Activated naive CD4-positive, alpha-beta T cell treated with anti-CD3 and anti-CD28 coated beads for 36 hours (primary cell): ENCODE results near the gene SLC39A5. TPM values are rescaled to one million over a fixed set of nuclear protein-coding genes. Genes with fewer than 3 reads are reported as not detected.
"Not testable (repeated sequence)": the region's sequence is repeated elsewhere in the genome, so short reads cannot be mapped to it uniquely, and the experiment has no call there.

Experiments used
- CTCF ChIA-PET: fragments of 350-600 bp; sonication (Branson Sonifier 250); formaldehyde crosslinking; loops from one replicate; lab custom pipeline; 2021; ENCODE audit warnings: antibody characterized with exemption; lab: Charles Lee
- DNase-seq: peaks from one replicate; pipeline ENCODE4 v3.0.0-alpha.2; 2020
- H3K27ac Mint-ChIP-seq: one replicate; pipeline ENCODE4 v1.8.0; 2021; ENCODE audit warnings: mild to moderate bottlenecking, mixed read lengths
- H3K27me3 Mint-ChIP-seq: one replicate; pipeline ENCODE4 v1.8.0; 2021; ENCODE audit warnings: low read depth, mixed read lengths
- H3K36me3 Mint-ChIP-seq: one replicate; pipeline ENCODE4 v1.8.0; 2021; ENCODE audit warnings: low read depth, mixed read lengths
- H3K4me1 Mint-ChIP-seq: one replicate; pipeline ENCODE4 v1.8.0; 2021; ENCODE audit warnings: low read depth, mixed read lengths
- H3K4me3 Mint-ChIP-seq: one replicate; pipeline ENCODE4 v1.8.0; 2021; ENCODE audit warnings: mild to moderate bottlenecking, moderate library complexity, mixed read lengths
- H3K9me3 Mint-ChIP-seq: one replicate; pipeline ENCODE4 v1.8.0; 2021; ENCODE audit warnings: mixed read lengths
- intact Hi-C: fragments of 100-400 bp; cut with micrococcal nuclease; formaldehyde crosslinking; loops from one replicate; pipeline ENCODE4 v1.15.1; 2023
- total RNA-seq, 2 experiments: library from RNA; stranded (reverse); gene quantifications; one replicate each; pipeline ENCODE4 v1.2.3, GENCODE V29; 2021

SLC39A5 gene
- total RNA-seq, 2 experiments from 2014 or later: 0.98 to 1.8 TPM

DNA sequence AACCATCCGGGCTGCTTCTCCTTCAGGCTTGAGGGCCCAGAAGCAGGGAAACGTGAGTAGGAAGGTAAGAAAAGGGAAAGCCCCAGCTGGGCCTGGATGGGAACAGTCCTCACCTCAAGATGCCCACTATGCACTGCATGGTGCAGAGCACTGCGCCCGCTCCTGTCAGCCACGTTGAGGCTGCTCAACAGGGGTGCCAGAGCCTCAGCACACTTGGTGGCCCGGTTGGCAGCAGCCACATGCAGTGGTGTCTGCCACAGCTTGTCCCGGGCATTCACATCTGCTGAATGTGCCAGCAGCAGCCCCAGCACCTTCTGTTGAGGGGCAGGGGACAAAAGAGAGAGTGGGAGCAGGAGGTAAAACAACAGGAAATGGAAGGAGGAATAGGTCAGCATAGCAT, 25.8 kb downstream of the SLC39A5 start:
- intact Hi-C loops: no loop called here
- Mint-ChIP-seq H3K27me3 (no peaks in the 10 kb centered on the region), H3K4me3 (no peak overlapping the region), H3K4me1 (peaks cover 18% of the 10 kb centered on the region), H3K9me3 (no peaks in the 10 kb centered on the region), H3K36me3 (peaks cover 19% of the 10 kb centered on the region), H3K27ac (no peak overlapping the region)
- no peak for DNase-seq
- CTCF ChIA-PET: interaction anchor here (2.3 kb wide), 1 partner anchor 33 kb away, joined by 6 read pairs; the partner anchor contains the start of gene RNF41

DNA sequence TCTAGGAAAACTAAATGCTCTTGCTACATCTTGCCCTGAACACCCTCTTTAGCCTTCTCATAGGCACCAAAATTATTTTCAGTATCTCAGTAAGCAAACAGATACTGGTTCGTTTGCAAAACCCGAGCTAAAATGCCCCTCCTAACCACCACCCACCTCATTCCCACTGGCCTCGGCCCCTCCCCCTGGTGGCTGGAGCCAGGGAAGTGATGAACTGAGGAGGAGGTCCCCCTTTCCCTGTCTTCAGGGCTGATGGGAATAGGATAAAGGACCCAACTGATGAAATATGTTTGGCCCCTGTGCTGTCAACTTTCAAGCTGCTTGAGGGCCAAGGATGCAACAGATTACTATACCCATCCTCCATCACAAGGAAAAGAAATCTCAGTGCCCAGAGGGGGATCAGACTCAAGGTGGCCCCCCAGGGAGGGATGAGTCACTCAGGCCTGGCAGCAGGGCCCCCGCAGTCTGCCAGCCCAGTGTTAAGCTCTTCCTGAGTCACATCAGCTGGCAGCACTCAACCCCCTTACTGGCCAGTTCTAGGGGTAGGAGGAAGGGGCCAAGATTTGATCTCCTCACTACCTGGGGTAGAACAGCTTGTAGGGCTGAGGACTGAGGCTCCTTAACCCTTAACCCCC, 26.6 kb downstream of the SLC39A5 start:
- Mint-ChIP-seq H3K27ac (peak overlapping the region; percentile 10), H3K4me1 (peaks cover 18% of the 10 kb centered on the region), H3K27me3 (no peaks in the 10 kb centered on the region), H3K9me3 (no peaks in the 10 kb centered on the region), H3K4me3 (peak overlapping the region; percentile 83), H3K36me3 (peaks cover 17% of the 10 kb centered on the region)
- no peak for DNase-seq
- intact Hi-C loops: no loop called here
- CTCF ChIA-PET: interaction anchor here (0.6 to 4.1 kb wide), 10 partner anchors 7 to 246 kb away, joined by 3 to 22 read pairs (median 4); partner anchors contain the start of genes COQ10A and RNF41

DNA sequence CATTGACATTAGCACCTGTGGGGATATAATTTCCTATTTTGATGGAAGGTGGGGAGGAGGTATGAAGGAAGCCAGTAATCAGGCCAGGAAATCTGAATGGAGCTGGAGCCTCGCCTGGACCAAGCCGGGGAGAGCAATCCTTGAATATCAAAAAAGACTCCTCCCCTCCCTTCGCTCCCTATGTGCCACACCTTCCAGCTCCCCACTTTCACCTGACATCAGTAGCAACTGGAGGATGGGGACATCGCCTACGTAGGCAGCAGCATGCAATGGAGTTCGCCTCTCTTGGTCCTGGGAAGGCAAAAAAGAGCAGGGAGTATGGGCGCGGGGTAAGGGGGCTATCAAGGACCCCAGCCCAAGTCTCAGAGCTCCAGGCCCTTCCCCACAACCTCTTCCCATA, 27.2 kb downstream of the SLC39A5 start:
- no peaks in the 10 kb centered on the region for H3K27me3 Mint-ChIP-seq
- H3K4me1 Mint-ChIP-seq: peaks cover 18% of the 10 kb centered on the region
- H3K9me3 Mint-ChIP-seq: no peaks in the 10 kb centered on the region
- intact Hi-C loops: no loop called here
- H3K4me3 Mint-ChIP-seq: peak overlapping the region; percentile 83
- DNase-seq: no peak
- peaks cover 12% of the 10 kb centered on the region for H3K36me3 Mint-ChIP-seq
- H3K27ac Mint-ChIP-seq: peak overlapping the region; percentile 18
- CTCF ChIA-PET: interaction anchor here (0.6 to 4.1 kb wide), 10 partner anchors 8 to 245 kb away, joined by 3 to 22 read pairs (median 4); partner anchors contain the start of genes COQ10A and RNF41

DNA sequence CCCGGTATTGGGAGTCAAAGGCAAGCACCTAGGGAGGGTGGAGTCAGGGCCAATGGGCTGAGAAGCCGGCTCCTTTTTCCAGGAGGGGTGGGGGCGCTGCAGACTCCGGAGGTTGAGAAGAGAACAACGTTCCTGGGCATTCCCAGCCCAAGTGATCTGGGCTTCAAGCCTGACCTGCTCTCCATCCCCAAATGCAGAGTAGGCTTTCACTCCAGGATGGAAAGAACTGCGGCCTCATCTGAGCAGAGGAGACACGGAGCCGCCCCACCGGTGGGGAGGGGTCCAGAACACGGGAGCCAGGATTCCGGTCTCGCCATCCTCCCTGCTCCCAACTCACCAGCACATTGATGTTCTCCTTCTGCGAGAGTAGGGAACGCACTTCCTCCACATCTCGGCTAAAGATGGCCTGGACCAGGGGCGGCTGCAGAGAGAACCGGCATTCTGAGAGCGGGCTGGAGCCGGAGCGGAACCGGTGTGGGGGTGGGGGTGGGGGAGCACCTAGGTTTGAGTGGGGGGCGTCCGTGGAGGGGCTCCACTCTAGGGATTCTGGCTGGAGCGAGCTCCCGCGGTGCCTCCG, 27.7 kb downstream of the SLC39A5 start:
- intact Hi-C loops: loop anchor here (1.0 to 2.0 kb wide), 6 partner anchors 9 to 207 kb away; partner anchors contain the start of genes COQ10A, NABP2 and ZC3H10
- H3K27me3 Mint-ChIP-seq: no peaks in the 10 kb centered on the region
- peaks cover 10% of the 10 kb centered on the region for H3K36me3 Mint-ChIP-seq
- CTCF ChIA-PET: interaction anchor here (0.7 to 4.1 kb wide), 16 partner anchors 7 to 540 kb away, joined by 3 to 22 read pairs (median 4); partner anchors contain the start of genes COQ10A, RNF41, SMARCC2 and ZC3H10
- H3K4me1 Mint-ChIP-seq: peaks cover 18% of the 10 kb centered on the region
- peak overlapping the region; percentile 57 for H3K27ac Mint-ChIP-seq
- H3K4me3 Mint-ChIP-seq: peak overlapping the region; percentile 83
- peak; percentile 11 for DNase-seq
- no peaks in the 10 kb centered on the region for H3K9me3 Mint-ChIP-seq

DNA sequence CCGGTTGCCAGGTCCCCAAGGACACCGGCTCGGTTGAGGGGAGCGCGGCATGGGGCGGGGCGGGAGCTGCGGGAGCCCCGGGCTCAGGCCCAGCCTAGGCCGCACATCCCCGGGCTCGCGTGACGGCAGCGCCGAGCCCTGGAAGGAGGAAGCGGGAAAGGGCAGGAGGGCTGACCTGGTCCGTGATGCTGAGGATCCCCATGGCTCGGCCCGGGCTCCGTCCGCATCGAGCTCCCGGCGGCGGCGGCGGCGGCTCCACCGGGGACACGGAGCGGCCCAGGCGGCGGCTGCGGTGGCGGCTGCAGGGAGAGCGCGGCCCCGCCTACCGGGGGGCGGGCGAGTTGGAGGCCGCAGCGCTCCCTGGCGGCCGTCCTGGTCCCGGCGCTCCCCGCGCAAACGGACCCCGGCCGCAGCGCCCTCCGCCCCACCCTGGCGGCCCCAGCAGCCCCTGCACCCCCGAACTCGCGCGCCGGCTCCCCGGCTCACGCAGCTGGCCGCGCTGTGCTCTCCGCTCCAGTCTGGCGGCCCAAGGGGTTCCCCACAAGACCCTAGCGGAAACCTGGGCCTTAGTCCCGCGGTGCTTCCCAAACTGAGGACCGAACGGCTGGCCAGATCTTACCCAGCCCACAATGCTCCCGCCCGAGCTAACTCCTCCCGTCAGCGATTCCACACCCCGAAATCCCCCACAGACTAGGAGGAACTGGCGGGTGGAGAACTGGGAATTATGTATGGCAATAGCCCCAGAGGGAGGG, 28.4 kb downstream of the SLC39A5 start, which contains the start of gene ANKRD52:
Gene ANKRD52, minus strand, starts transcription at position 317 of the 752 bp plus-strand sequence. Its CDS starts 115 bp downstream, at position 202.
- intact Hi-C loops: loop anchor here (1.0 to 2.0 kb wide), 6 partner anchors 8 to 207 kb away; partner anchors contain the start of genes COQ10A, NABP2 and ZC3H10
- CTCF ChIA-PET: interaction anchor here (0.6 to 4.1 kb wide), 16 partner anchors 9 to 541 kb away, joined by 3 to 22 read pairs (median 4); partner anchors contain the start of genes COQ10A, ESYT1, RNF41 and SMARCC2
- Mint-ChIP-seq H3K4me3 (peak within 1 kb of the TSS; percentile 83), H3K27me3 (no peaks in the 10 kb centered on the region), H3K36me3 (peaks cover 10% of the 10 kb centered on the region), H3K9me3 (no peaks in the 10 kb centered on the region), H3K27ac (peak within 1 kb of the TSS; percentile 59), H3K4me1 (peaks cover 18% of the 10 kb centered on the region)
- peak; percentile 72 for DNase-seq

DNA sequence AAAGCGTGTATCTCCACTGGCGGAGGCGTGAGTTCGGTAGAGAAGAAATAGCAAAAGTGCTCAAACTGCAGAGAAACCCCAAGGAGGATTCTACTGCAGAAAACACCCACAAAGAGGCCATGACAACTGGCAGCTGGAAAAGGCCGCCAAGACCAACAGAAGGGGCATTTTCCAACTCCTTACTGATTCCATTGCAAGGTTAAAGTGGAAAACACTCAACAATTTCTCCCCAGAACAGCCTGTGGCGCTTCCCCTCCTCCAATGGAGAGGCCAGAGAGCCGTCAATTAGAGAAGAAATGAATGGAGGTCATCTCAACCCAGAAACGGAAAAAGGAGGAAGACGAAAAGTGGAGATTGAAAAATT, 29.0 kb downstream of the SLC39A5 start:
- no peak for DNase-seq
- H3K27me3 Mint-ChIP-seq: no peaks in the 10 kb centered on the region

DNA sequence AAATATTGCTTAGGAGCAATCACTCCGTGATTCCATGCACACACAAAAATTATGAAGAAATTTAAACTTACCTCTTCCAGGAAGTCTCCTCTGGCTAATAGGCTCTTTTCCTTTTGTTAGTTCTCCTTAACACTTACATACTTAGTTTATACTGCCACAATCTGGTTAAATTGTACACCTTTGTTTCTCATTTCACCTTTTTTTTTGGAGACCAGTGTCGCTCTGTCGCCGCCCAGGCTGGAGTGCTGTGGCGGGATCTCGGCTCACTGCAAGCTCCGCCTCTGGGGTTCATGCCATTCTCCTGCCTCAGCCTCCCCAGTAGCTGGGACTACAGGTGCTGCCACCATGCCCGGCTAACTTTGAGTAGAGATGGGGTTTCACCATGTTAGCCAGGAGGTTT, 30.5 kb downstream of the SLC39A5 start:
- intact Hi-C loops: no loop called here

More for the DNA sequence above, 29.0 kb downstream of the SLC39A5 start:
- Mint-ChIP-seq H3K36me3 (peaks cover 10% of the 10 kb centered on the region), H3K9me3 (no peaks in the 10 kb centered on the region), H3K4me1 (peaks cover 18% of the 10 kb centered on the region), H3K4me3 (peak overlapping the region; percentile 82), H3K27ac (peak overlapping the region; percentile 59)
- CTCF ChIA-PET: interaction anchor here (0.7 to 4.1 kb wide), 11 partner anchors 9 to 449 kb away, joined by 3 to 22 read pairs (median 6); partner anchors contain the start of genes COQ10A, ESYT1, RNF41 and ZC3H10
- intact Hi-C loops: loop anchor here (1.0 to 2.0 kb wide), 6 partner anchors 7 to 206 kb away; partner anchors contain the start of genes COQ10A, NABP2 and ZC3H10

DNA sequence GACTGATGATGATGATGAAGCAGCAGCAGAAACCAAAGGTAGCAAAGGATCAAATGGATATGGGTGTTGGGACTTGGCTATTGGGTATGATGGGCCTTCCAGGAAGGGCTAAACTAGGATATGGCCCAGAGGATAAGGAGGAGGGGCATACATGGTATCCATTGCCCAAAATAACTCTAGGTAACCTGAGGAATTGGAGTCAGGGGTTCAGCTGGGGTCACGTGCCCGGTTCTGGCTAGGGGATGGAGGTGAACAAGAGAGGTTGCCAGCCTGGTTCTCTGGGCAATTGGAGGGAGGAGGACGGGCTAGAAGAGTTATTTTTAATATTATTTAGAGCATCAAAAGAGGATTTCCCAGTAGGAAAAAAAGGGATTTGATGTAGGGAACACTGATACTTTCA, 31.1 kb downstream of the SLC39A5 start:
- H3K4me3 Mint-ChIP-seq: no peak overlapping the region
- intact Hi-C loops: no loop called here
- H3K27me3 Mint-ChIP-seq: no peaks in the 10 kb centered on the region
- H3K36me3 Mint-ChIP-seq: peaks cover 2% of the 10 kb centered on the region
- CTCF ChIA-PET: no interaction called here
- H3K27ac Mint-ChIP-seq: no peak overlapping the region
- H3K9me3 Mint-ChIP-seq: no peaks in the 10 kb centered on the region
- peaks cover 20% of the 10 kb centered on the region for H3K4me1 Mint-ChIP-seq
- DNase-seq: no peak

More for the DNA sequence above, 30.5 kb downstream of the SLC39A5 start:
- Mint-ChIP-seq H3K4me3 (no peak overlapping the region), H3K9me3 (no peaks in the 10 kb centered on the region), H3K27me3 (no peaks in the 10 kb centered on the region), H3K27ac (no peak overlapping the region), H3K36me3 (peaks cover 3% of the 10 kb centered on the region), H3K4me1 (peaks cover 18% of the 10 kb centered on the region)
- DNase-seq: no peak
- CTCF ChIA-PET: no interaction called here

DNA sequence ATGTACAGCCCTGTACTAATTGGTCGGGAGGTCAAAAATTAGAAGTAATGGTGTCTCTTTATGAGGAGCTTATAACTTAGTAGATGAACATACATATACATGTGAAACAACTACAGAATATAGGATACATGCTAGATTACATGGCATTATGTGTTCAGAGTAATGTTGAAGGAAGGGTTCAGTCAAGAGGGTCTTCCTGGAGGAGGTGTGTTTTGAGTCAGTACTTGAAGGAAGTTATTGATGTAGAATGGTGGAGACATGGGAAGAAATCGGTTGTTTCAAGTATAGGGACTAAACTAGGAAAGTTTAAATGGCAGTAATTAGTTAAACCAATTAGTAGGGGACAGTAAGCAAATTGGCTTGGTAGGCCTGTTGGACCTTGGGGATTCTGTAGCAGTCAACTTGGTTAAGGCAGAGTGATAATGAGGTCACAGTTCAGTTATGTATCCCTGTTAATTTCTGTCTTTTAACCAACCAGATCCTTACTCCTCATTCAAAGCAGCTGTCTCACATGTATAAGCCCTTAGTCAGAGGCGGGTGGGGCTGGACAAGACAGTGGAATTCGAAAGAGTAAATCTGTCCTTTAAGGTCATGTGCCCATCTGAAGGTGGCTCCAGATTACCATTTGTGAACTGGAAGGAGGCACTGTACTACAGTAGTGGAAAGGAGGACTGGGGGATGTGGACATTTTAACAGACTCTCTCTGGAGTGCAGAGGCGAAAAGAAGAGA, 31.8 kb downstream of the SLC39A5 start:
- Mint-ChIP-seq H3K4me1 (peaks cover 20% of the 10 kb centered on the region), H3K36me3 (no peaks in the 10 kb centered on the region), H3K27me3 (no peaks in the 10 kb centered on the region), H3K27ac (no peak overlapping the region), H3K9me3 (no peaks in the 10 kb centered on the region), H3K4me3 (no peak overlapping the region)
- intact Hi-C loops: no loop called here
- CTCF ChIA-PET: interaction anchor here (0.7 kb wide), 1 partner anchor 240 kb away, joined by 3 read pairs; no protein-coding TSS in a partner anchor
- DNase-seq: no peak

DNA sequence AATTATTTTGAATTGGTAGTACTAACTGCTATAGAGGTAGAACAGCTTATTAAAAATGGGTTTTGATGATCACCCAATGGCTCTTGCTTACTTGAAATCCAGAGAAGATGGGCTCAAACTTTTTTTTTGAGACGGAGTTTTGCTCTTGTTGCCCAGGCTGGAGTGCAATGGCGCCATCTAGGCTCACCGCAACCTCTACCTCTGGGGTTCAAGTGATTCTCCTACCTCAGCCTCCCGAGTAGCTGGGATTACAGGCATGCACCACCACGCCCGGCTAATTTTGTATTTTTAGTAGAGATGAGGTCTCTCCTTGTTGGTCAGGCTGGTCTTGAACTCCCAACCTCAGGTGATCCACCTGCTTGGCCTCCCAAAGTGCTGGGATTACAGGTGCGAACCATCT, 33.1 kb downstream of the SLC39A5 start:
- intact Hi-C loops, H3K36me3 Mint-ChIP-seq, H3K9me3 Mint-ChIP-seq, H3K27me3 Mint-ChIP-seq, H3K27ac Mint-ChIP-seq, H3K4me3 Mint-ChIP-seq: not testable (repeated sequence)
- CTCF ChIA-PET: interaction anchor here (0.6 to 1.3 kb wide), 3 partner anchors 98 to 486 kb away, joined by 3 to 4 read pairs (median 3); partner anchors contain the start of gene ESYT1
- DNase-seq: peak; percentile 42
- H3K4me1 Mint-ChIP-seq: peaks cover 21% of the 10 kb centered on the region

DNA sequence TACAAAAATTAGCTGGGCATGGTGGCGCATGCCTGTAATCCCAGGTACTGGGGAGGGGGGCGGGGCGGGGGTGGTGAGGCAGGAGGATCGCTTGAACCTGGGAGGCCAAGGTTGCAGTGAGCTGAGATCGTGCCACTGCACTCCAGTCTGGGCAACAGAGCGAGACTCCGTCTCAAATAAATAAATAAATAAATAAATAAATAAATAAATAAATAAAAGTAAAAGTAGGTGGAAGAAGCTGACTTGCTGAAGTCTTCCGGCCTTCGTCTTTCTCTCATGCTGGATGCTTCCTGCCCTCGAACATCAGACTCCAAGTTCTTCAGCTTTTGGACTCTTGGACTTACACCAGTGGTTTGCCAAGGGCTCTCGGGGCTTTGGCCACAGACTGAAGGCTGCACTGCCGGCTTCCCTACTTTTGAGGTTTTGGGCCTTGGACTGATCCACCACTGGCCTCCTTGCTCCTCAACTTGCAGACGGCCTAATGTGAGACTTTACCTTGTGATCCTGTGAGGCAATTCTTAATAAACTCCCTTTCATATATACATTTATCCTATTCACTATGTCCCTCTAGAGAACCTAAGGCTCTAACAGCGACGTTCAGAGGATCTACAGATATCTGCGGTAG, 36.3 kb downstream of the SLC39A5 start:
- DNase-seq, H3K27me3 Mint-ChIP-seq, H3K9me3 Mint-ChIP-seq, H3K36me3 Mint-ChIP-seq: not testable (repeated sequence)
- peaks cover 16% of the 10 kb centered on the region for H3K4me1 Mint-ChIP-seq
- intact Hi-C loops: loop anchor here (1.0 to 2.0 kb wide), 3 partner anchors 8 to 198 kb away; partner anchors contain the start of gene ANKRD52
- peak overlapping the region; percentile 89 for H3K4me3 Mint-ChIP-seq
- CTCF ChIA-PET: interaction anchor here (0.6 to 4.5 kb wide), 13 partner anchors 8 to 198 kb away, joined by 3 to 22 read pairs (median 4); partner anchors contain the start of genes ANKRD52, RNF41 and SMARCC2
- H3K27ac Mint-ChIP-seq: peak overlapping the region; percentile 81
